DOHH2 (cell line): Measurements from ENCODE around the gene SH2D2A.

Source experiments
- H3F3A ChIP-seq: fragments of 200-600 bp; sonication (generic), shearing (Covaris generic); 2 replicates; pipeline ENCODE4 v1.6.0; 2016; ENCODE audit warnings: antibody characterized with exemption, mild to moderate bottlenecking; ENCODE audit not compliant: control insufficient read depth, insufficient read depth
- H3K27ac ChIP-seq: fragments of 200-600 bp; sonication (generic); 2 replicates; pipeline ENCODE4 v1.5.1; 2014; ENCODE audit warnings: low read depth, mild to moderate bottlenecking, low read length, moderate library complexity
- H3K27me3 ChIP-seq: fragments of 200-600 bp; sonication (generic); 2 replicates; pipeline ENCODE4 v1.6.1; 2014; ENCODE audit warnings: mild to moderate bottlenecking, low read length, mixed read lengths; ENCODE audit not compliant: control insufficient read depth
- H3K36me3 ChIP-seq: fragments of 200-600 bp; sonication (generic); 2 replicates; pipeline ENCODE4 v1.6.1; 2014; ENCODE audit warnings: mild to moderate bottlenecking, low read length, moderate library complexity, mixed read lengths; ENCODE audit not compliant: control insufficient read depth
- H3K4me1 ChIP-seq: fragments of 200-600 bp; sonication (generic); 2 replicates; pipeline ENCODE4 v1.6.1; 2014; ENCODE audit warnings: mild to moderate bottlenecking, low read length, mixed read lengths; ENCODE audit not compliant: control insufficient read depth
- H3K4me2 ChIP-seq: fragments of 200-600 bp; sonication (generic); 2 replicates; pipeline ENCODE4 v1.6.0; 2014; ENCODE audit warnings: mild to moderate bottlenecking, low read length, moderate library complexity
- H3K4me3 ChIP-seq: fragments of 200-600 bp; sonication (generic); 2 replicates; pipeline ENCODE4 v1.5.1; 2014; ENCODE audit warnings: mild to moderate bottlenecking, low read length, mixed read lengths
- H3K79me2 ChIP-seq: fragments of 200-600 bp; sonication (generic); 2 replicates; pipeline ENCODE4 v1.6.1; 2014; ENCODE audit warnings: mild to moderate bottlenecking, low read length, mixed read lengths; ENCODE audit not compliant: control insufficient read depth
- H3K9me2 ChIP-seq: fragments of 200-600 bp; sonication (generic); replicated peaks from 2 replicates; pipeline ENCODE4 v1.6.1; 2014; ENCODE audit warnings: mild to moderate bottlenecking, low read length, mixed read lengths; ENCODE audit not compliant: control insufficient read depth
- H3K9me3 ChIP-seq: fragments of 200-600 bp; sonication (generic); 2 replicates; pipeline ENCODE4 v1.6.1; 2014; ENCODE audit warnings: antibody characterized with exemption, low read length, mixed read lengths; ENCODE audit not compliant: control insufficient read depth, insufficient read depth
- H4K20me1 ChIP-seq: fragments of 200-600 bp; sonication (generic); 2 replicates; pipeline ENCODE4 v1.6.0; 2014; ENCODE audit warnings: low read depth, mild to moderate bottlenecking, antibody characterized with exemption, low read length, moderate library complexity; ENCODE audit not compliant: control insufficient read depth, insufficient read depth
- EZH2phosphoT487 ChIP-seq: fragments of 200-600 bp; sonication (generic); IDR thresholded peaks from 2 replicates; pipeline ENCODE4 v1.6.1; 2017; ENCODE audit warnings: borderline replicate concordance, mild to moderate bottlenecking, antibody characterized with exemption, low read length, moderate library complexity, mixed read lengths
- TF ChIP-seq, protein P1 (sequence below): fragments of 200-600 bp; sonication (generic); IDR thresholded peaks from one replicate; pipeline ENCODE4 v1.5.1; 2014; ENCODE audit warnings: antibody characterized with exemption, mild to moderate bottlenecking, low read depth, low read length; ENCODE audit not compliant: poor library complexity, severe bottlenecking

Gene SH2D2A

DNA sequence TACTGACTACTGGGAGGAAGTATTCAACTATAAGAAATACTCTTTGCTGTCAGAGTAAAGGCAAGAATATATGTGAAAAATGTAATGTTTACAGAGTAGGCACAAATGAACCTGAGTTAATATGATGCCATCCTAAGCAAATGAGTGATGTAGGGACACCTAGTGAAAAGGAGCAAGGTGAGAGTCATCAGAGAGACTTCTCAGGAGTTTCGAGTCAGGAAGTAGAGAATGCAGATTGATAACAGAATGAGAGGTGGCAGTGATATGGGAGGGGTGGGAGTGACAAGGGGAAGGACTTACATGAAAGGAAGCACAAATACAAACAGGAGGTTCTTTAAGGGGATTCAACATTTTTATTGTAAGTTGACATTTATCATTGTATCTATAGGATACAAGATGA is 39.1 kb downstream of the SH2D2A start:
- Histone ChIP-seq H3K27me3 (no peaks in the 10 kb centered on the region), H3K9me3 (no peaks in the 10 kb centered on the region), H3K36me3 (peaks cover 47% of the 10 kb centered on the region), H3F3A (0 out of 2 replicates have a peak, but pooled peaks cover 5% of the 10 kb centered on the region), H3K4me2 (no peak overlapping the region), H3K79me2 (peaks cover 93% of the 10 kb centered on the region), H3K4me1 (0 out of 2 replicates have a peak, but pooled peaks cover 5% of the 10 kb centered on the region), H3K4me3 (no peak overlapping the region), H3K27ac (no peak overlapping the region), H3K9me2 (no peaks in the 10 kb centered on the region), H4K20me1 (peaks cover 14% of the 10 kb centered on the region; the same call in 1 of the 2 replicates)
- no peak for TF ChIP-seq EZH2phosphoT487
- TF ChIP-seq, protein P1, sequence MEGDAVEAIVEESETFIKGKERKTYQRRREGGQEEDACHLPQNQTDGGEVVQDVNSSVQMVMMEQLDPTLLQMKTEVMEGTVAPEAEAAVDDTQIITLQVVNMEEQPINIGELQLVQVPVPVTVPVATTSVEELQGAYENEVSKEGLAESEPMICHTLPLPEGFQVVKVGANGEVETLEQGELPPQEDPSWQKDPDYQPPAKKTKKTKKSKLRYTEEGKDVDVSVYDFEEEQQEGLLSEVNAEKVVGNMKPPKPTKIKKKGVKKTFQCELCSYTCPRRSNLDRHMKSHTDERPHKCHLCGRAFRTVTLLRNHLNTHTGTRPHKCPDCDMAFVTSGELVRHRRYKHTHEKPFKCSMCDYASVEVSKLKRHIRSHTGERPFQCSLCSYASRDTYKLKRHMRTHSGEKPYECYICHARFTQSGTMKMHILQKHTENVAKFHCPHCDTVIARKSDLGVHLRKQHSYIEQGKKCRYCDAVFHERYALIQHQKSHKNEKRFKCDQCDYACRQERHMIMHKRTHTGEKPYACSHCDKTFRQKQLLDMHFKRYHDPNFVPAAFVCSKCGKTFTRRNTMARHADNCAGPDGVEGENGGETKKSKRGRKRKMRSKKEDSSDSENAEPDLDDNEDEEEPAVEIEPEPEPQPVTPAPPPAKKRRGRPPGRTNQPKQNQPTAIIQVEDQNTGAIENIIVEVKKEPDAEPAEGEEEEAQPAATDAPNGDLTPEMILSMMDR: no peak

DNA sequence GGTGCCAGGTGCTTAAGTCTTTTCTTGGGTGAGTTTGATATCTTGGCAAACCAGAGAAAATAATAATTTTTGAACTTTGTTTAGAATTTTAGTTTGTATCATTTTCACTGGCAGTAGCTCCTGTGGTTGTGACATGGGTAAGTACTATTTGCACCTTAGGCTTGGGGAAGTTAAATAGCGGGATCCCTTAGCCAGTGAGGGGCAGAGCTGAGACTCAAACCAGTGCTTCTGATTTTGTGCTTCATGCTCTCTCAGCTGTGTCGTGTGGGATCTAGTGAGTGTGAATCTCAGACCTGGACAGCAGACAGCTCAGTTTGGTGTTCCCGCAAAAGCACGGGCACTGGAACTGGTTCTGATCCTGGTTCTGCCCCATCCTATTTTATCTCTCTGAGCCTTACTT is 39.7 kb downstream of the SH2D2A start:
- Histone ChIP-seq H3K27me3 (no peaks in the 10 kb centered on the region), H3K4me1 (0 out of 2 replicates have a peak, but pooled peaks cover 5% of the 10 kb centered on the region), H3K9me2 (no peaks in the 10 kb centered on the region), H3K4me2 (no peak overlapping the region), H3K36me3 (peaks cover 47% of the 10 kb centered on the region), H3F3A (0 out of 2 replicates have a peak, but pooled peaks cover 5% of the 10 kb centered on the region), H3K9me3 (no peaks in the 10 kb centered on the region), H3K4me3 (no peak overlapping the region), H3K79me2 (peaks cover 93% of the 10 kb centered on the region), H3K27ac (no peak overlapping the region), H4K20me1 (peaks cover 14% of the 10 kb centered on the region; the same call in 1 of the 2 replicates)
- TF ChIP-seq, protein P1: no peak
- TF ChIP-seq EZH2phosphoT487: no peak

DNA sequence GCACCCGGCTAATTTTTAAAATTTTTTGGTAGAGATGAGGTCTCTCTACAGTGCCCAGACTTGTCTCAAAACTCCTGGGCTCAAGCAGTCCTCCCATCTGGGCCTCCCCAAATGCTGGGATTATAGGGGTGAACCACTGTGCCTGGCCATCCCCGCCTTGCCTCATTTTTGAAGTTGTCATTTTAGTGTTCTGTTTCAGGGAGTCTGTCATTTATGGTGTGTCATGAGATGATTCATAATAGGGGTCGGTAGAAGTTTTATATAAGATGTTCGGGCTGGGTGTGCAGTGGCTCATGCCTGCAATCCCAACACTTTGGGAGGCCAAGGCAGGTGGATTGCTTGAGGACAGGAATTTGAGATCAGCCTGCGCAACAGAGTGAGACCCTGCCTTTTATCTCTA is 40.8 kb downstream of the SH2D2A start:
- H3K27ac ChIP-seq: no peak overlapping the region
- peaks cover 7% of the 10 kb centered on the region; the same call in 1 of the 2 replicates for H3F3A ChIP-seq
- TF ChIP-seq, protein P1: no peak
- TF ChIP-seq EZH2phosphoT487: no peak
- peaks cover 10% of the 10 kb centered on the region for H3K4me1 ChIP-seq
- no peak overlapping the region for H3K4me2 ChIP-seq
- H3K9me2 ChIP-seq: no peaks in the 10 kb centered on the region
- H3K4me3 ChIP-seq: no peak overlapping the region
- H3K27me3 ChIP-seq: no peaks in the 10 kb centered on the region
- peaks cover 16% of the 10 kb centered on the region; the same call in 1 of the 2 replicates for H4K20me1 ChIP-seq
- peaks cover 44% of the 10 kb centered on the region for H3K36me3 ChIP-seq
- H3K9me3 ChIP-seq: no peaks in the 10 kb centered on the region
- H3K79me2 ChIP-seq: peaks cover 92% of the 10 kb centered on the region
